GM21423 (cell line): ENCODE measurements around the gene KCNQ1.

Source experiments
- ATAC-seq: cut with Tn5 transposase; IDR thresholded peaks from one replicate; pipeline ENCODE4 v1.9.1; 2021; ENCODE audit warnings: mild to moderate bottlenecking, moderate library complexity; ENCODE audit not compliant: unreplicated experiment

The KCNQ1 gene

GRCh38 chr11:2519862-2520735, 75.3 kb downstream of the KCNQ1 start:
- no peak for ATAC-seq

GRCh38 chr11:2520736-2521035, 75.9 kb downstream of the KCNQ1 start:
- no peak for ATAC-seq

GRCh38 chr11:2521081-2521732, 76.4 kb downstream of the KCNQ1 start:
- ATAC-seq = no peak

- no peak for ATAC-seq
These were observed 77.2 kb downstream of the KCNQ1 start for GRCh38 chr11:2521733-2522630.

GRCh38 chr11:2522631-2523255, 77.9 kb downstream of the KCNQ1 start:
- ATAC-seq = no peak

GRCh38 chr11:2523821-2524391, 79.1 kb downstream of the KCNQ1 start:
- no peak for ATAC-seq

GRCh38 chr11:2524446-2525165, 79.8 kb downstream of the KCNQ1 start:
- ATAC-seq = no peak

- no peak for ATAC-seq
These were observed 80.5 kb downstream of the KCNQ1 start for GRCh38 chr11:2525166-2525861.

GRCh38 chr11:2525941-2526807, 81.4 kb downstream of the KCNQ1 start:
- ATAC-seq = no peak

GRCh38 chr11:2526808-2527381, 82.1 kb downstream of the KCNQ1 start:
- no peak for ATAC-seq

GRCh38 chr11:2527621-2528291, 82.9 kb downstream of the KCNQ1 start:
- no peak for ATAC-seq

- ATAC-seq = no peak
These were observed 83.7 kb downstream of the KCNQ1 start for GRCh38 chr11:2528301-2529050.

GRCh38 chr11:2529173-2529572, 84.4 kb downstream of the KCNQ1 start:
- no peak for ATAC-seq

GRCh38 chr11:2529636-2530035, 84.8 kb downstream of the KCNQ1 start:
- no peak for ATAC-seq

- ATAC-seq = no peak
These were observed 85.5 kb downstream of the KCNQ1 start for GRCh38 chr11:2530131-2530854.

- ATAC-seq = no peak
These were observed 86.0 kb downstream of the KCNQ1 start for GRCh38 chr11:2530855-2531200.
